ENCODE measurements around the gene PARD3B.

DNA sequence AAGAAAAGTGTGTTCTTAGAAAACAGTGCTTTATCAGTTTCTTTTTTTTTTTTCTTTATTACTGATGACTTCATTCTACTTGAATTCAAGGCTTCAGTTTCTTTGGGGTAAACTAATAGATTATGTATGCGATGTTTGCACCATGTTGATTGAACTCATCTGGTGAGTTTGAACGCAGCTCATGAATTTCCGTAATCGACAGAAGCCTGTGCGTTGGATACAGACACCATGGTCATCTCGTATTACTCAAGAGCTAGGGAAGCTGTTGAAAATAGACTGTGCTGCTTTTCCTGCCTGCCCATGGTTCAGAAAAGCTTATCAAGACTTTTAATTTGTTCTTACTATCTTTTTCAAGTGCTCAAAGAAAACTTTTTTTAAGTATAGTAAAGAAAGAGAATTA is 951.5 kb downstream of the PARD3B start:
- TF ChIP-seq CTCF (IDR thresholded peaks at IDR 0.05) (no peak), POLR2A (IDR thresholded peaks at IDR 0.05) (no peak)

Measured in transverse colon (tissue), 3 donors.